Skeletal muscle satellite cell (primary cell): ENCODE data around the gene NTRK1.

Source experiments
- H3K27me3 ChIP-seq: 2 replicates; pipeline ENCODE4 v1.7.0; 2013; ENCODE audit warnings: low read length; ENCODE audit not compliant: control insufficient read depth, insufficient read depth
- H3K36me3 ChIP-seq: 2 replicates; pipeline ENCODE4 v1.7.0; 2013; ENCODE audit warnings: mild to moderate bottlenecking, control low read depth, low read length; ENCODE audit not compliant: insufficient read depth
- H3K4me1 ChIP-seq: 2 replicates; pipeline ENCODE4 v1.7.0; 2013; ENCODE audit warnings: low read length; ENCODE audit not compliant: control insufficient read depth, insufficient read depth
- H3K4me2 ChIP-seq: 2 replicates; pipeline ENCODE4 v1.7.0; 2013; ENCODE audit warnings: mild to moderate bottlenecking, low read length
- H3K4me3 ChIP-seq: 2 replicates; pipeline ENCODE4 v1.7.0; 2013; ENCODE audit warnings: low read length
- H3K9ac ChIP-seq: 2 replicates; pipeline ENCODE4 v1.7.0; 2013; ENCODE audit warnings: mild to moderate bottlenecking, low read depth, low read length, moderate library complexity
- H3K9me3 ChIP-seq: replicated peaks from 2 replicates; pipeline ENCODE4 v1.7.0; 2013; ENCODE audit warnings: mild to moderate bottlenecking, control low read depth, low read length

Gene NTRK1

GRCh38 chr1:156874572-156875340 is 14.1 kb downstream of the NTRK1 start:
- Histone ChIP-seq H3K9ac (no peak overlapping the region), H3K27me3 (peaks cover 53% of the 10 kb centered on the region), H3K36me3 (no peaks in the 10 kb centered on the region)

GRCh38 chr1:156875341-156875615 is 14.6 kb downstream of the NTRK1 start:
- no peak overlapping the region for H3K4me2 ChIP-seq
- no peak overlapping the region for H3K4me3 ChIP-seq
- H3K9ac ChIP-seq, result no peak overlapping the region
- peaks cover 7% of the 10 kb centered on the region for H3K4me1 ChIP-seq
- H3K9me3 ChIP-seq, result no peaks in the 10 kb centered on the region
- no peaks in the 10 kb centered on the region for H3K36me3 ChIP-seq
- H3K27me3 ChIP-seq, result peaks cover 57% of the 10 kb centered on the region

More at GRCh38 chr1:156874572-156875340, 14.1 kb downstream of the NTRK1 start:
- Histone ChIP-seq H3K4me2 (no peak overlapping the region), H3K4me1 (peaks cover 12% of the 10 kb centered on the region), H3K9me3 (no peaks in the 10 kb centered on the region), H3K4me3 (no peak overlapping the region)

- Histone ChIP-seq H3K4me2 (no peak overlapping the region), H3K27me3 (peaks cover 67% of the 10 kb centered on the region), H3K9ac (no peak overlapping the region), H3K36me3 (no peaks in the 10 kb centered on the region), H3K4me1 (no peaks in the 10 kb centered on the region), H3K9me3 (no peaks in the 10 kb centered on the region), H3K4me3 (no peak overlapping the region)
Observed at GRCh38 chr1:156876281-156876680, 15.6 kb downstream of the NTRK1 start.

- no peaks in the 10 kb centered on the region for H3K9me3 ChIP-seq
- H3K27me3 ChIP-seq, result peaks cover 80% of the 10 kb centered on the region
- H3K4me1 ChIP-seq, result no peaks in the 10 kb centered on the region
- no peak overlapping the region for H3K4me2 ChIP-seq
- H3K4me3 ChIP-seq, result no peak overlapping the region
- H3K9ac ChIP-seq, result no peak overlapping the region
- H3K36me3 ChIP-seq, result no peaks in the 10 kb centered on the region
Observed at GRCh38 chr1:156877433-156878170, 16.9 kb downstream of the NTRK1 start.

GRCh38 chr1:156879876-156880275 is 19.2 kb downstream of the NTRK1 start:
- no peaks in the 10 kb centered on the region for H3K36me3 ChIP-seq
- H3K27me3 ChIP-seq, result peaks cover 85% of the 10 kb centered on the region
- H3K4me1 ChIP-seq, result no peaks in the 10 kb centered on the region
- no peak overlapping the region for H3K4me3 ChIP-seq
- H3K9ac ChIP-seq, result no peak overlapping the region
- no peaks in the 10 kb centered on the region for H3K9me3 ChIP-seq
- H3K4me2 ChIP-seq, result no peak overlapping the region

- Histone ChIP-seq H3K9ac (no peak overlapping the region), H3K9me3 (no peaks in the 10 kb centered on the region), H3K27me3 (peaks cover 85% of the 10 kb centered on the region), H3K36me3 (no peaks in the 10 kb centered on the region), H3K4me3 (no peak overlapping the region), H3K4me2 (no peak overlapping the region), H3K4me1 (no peaks in the 10 kb centered on the region)
Observed at GRCh38 chr1:156880473-156880872, 19.8 kb downstream of the NTRK1 start.

- no peaks in the 10 kb centered on the region for H3K4me1 ChIP-seq
- no peaks in the 10 kb centered on the region for H3K36me3 ChIP-seq
- no peaks in the 10 kb centered on the region for H3K9me3 ChIP-seq
- H3K4me3 ChIP-seq, result no peak overlapping the region
- H3K4me2 ChIP-seq, result no peak overlapping the region
- H3K9ac ChIP-seq, result no peak overlapping the region
- peaks cover 86% of the 10 kb centered on the region for H3K27me3 ChIP-seq
Observed at GRCh38 chr1:156881101-156881500, 20.4 kb downstream of the NTRK1 start.

GRCh38 chr1:156881663-156882062 is 21.0 kb downstream of the NTRK1 start:
- Histone ChIP-seq H3K4me2 (no peak overlapping the region), H3K9ac (no peak overlapping the region), H3K27me3 (peaks cover 91% of the 10 kb centered on the region)

GRCh38 chr1:156882543-156882942 is 21.9 kb downstream of the NTRK1 start:
- peaks cover 91% of the 10 kb centered on the region for H3K27me3 ChIP-seq
- H3K9me3 ChIP-seq, result no peaks in the 10 kb centered on the region
- no peaks in the 10 kb centered on the region for H3K36me3 ChIP-seq
- H3K4me3 ChIP-seq, result no peak overlapping the region
- no peak overlapping the region for H3K9ac ChIP-seq
- no peak overlapping the region for H3K4me2 ChIP-seq
- no peaks in the 10 kb centered on the region for H3K4me1 ChIP-seq

More at GRCh38 chr1:156881663-156882062, 21.0 kb downstream of the NTRK1 start:
- no peak overlapping the region for H3K4me3 ChIP-seq
- no peaks in the 10 kb centered on the region for H3K4me1 ChIP-seq
- no peaks in the 10 kb centered on the region for H3K9me3 ChIP-seq
- no peaks in the 10 kb centered on the region for H3K36me3 ChIP-seq

- Histone ChIP-seq H3K4me2 (no peak overlapping the region), H3K4me1 (no peaks in the 10 kb centered on the region), H3K9ac (no peak overlapping the region), H3K36me3 (no peaks in the 10 kb centered on the region), H3K9me3 (no peaks in the 10 kb centered on the region), H3K27me3 (peaks cover 91% of the 10 kb centered on the region), H3K4me3 (no peak overlapping the region)
Observed at GRCh38 chr1:156883919-156884318, 23.3 kb downstream of the NTRK1 start.

- Histone ChIP-seq H3K4me3 (no peak overlapping the region), H3K9me3 (no peaks in the 10 kb centered on the region), H3K9ac (no peak overlapping the region), H3K4me2 (no peak overlapping the region), H3K4me1 (no peaks in the 10 kb centered on the region), H3K27me3 (peaks cover 87% of the 10 kb centered on the region), H3K36me3 (no peaks in the 10 kb centered on the region)
Observed at GRCh38 chr1:156884560-156885184, 24.0 kb downstream of the NTRK1 start.
